GM18502 (cell line): ENCODE data around the gene PCBD1.

Source experiments
- ATAC-seq: cut with Tn5 transposase; IDR thresholded peaks from one replicate; pipeline ENCODE4 v1.9.1; 2021; ENCODE audit warnings: mild to moderate bottlenecking; ENCODE audit not compliant: unreplicated experiment, poor library complexity

PCBD1 gene

GRCh38 chr10:70840836-70841235 lies 47.5 kb downstream of the PCBD1 start:
- no peak for ATAC-seq

DNA sequence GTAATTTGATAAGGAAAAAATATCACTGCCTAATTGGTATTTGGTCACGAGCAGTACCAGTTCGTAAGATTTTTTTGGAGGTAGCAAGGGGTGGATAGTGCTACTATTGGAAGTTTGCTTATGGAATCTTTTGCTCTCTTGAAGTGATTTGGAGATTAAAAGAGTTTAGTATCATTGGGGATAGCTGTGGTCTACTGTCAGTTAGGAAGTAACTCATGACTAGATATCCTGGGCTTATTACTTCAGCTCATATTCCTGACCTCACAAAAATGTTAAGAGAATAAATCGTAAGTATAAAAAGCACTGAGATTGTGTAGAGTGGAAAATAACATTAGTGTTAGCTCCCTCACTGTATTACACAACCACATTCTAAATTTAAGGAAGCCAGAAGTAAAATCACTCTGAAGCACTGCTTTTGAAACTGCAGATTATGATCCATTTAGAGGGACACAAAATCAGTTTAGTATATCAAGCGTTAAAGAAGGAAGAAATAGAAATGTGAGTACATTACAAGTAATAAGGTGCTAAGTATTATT lies 50.0 kb downstream of the PCBD1 start:
- no peak for ATAC-seq

DNA sequence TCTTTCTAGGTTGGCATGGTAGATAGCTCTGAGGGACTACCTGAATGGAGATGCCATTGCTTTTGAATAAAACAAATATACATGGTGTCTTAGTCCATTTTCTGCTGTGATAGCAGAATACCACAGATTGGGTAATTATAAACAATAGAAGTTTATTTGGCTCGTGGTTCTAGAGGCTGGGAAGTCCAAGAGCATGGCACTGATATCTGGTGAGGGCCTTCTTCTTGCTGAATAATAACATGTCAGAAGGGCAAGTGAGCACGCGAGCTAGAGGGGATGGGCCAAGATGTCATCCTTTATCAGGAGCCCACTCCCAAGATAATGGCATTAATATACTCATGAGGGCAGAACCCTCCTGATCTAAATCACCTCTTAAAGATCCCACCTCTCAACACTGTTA lies 50.7 kb downstream of the PCBD1 start:
- ATAC-seq, result no peak

DNA sequence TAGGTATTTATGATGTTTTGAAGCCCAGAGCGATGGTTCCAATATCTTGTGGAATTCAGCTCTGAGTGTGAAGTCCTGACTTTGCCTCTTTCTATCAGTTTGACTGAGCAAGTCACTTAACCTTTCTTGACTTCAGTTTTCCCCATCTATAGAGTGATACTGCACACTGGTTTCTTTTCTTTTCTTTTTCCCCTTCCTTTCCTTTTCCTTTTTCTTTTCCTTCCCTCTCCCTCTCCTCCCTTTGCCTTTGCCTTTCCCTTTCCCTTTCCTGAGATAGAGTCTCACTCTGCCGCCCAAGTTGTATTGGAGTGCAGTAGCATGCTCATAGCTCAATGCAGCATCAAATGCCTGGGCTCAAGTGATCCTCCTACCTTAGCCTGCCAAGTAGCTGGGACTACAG lies 52.0 kb downstream of the PCBD1 start:
- ATAC-seq, result no peak

DNA sequence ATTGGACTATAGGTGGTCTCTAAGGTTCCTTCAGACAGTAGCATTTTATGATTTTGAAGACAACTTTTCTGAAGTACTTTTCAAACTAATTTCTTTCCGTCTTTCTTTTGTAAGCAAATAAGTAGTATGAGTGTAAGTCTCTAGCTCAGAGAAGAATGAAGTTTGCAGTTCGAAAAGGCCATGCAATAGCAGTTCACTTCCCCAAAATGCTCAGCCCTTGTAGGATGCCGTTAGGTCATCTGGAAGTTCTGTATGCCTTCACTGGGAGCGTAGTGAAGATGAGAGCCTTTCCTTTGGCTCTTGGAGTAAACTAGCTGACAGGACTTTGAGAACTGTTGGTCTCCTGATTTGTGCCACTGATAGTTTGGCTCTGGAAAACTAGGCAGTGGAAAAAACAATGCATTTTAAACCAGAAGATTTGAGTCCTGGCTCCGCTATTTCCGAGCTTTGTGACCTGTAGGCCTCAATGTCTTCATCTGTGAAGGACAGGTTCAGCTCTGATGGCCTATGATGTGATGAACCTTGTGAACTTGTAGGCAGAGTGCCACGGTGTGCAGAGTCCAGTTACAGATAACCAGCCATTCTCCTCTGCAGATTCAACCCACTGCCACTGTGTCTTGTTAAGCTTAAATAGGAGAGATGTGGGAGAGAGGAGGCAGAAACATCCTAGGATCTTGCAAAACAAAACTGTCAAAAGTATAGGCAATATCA lies 53.8 kb downstream of the PCBD1 start:
- ATAC-seq, result no peak

GRCh38 chr10:70834021-70834420 lies 54.3 kb downstream of the PCBD1 start:
- ATAC-seq, result no peak

DNA sequence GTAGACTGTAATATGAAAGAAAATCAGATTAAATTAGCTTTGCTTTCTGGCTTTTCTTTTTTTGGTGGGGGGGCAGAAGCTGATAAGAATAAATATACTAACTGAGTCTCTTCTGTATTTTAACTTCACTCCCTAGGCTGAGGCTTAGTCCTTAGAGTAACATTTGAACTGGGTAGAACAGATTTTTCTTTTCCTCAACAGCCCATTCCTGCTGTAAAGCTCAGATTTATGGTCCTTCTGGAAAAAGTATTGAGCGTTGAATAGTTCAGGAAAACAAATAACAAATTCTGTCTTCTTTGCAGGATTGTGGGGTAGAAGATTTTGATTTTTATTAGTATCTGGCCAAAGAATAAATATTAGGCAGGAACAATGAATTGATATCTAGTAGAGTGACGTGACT lies 54.8 kb downstream of the PCBD1 start:
- no peak for ATAC-seq
